HUES48 (cell line): ENCODE results near the gene PRKCE.
"Not testable (repeated sequence)": the region's sequence is repeated elsewhere in the genome, so short reads cannot be mapped to it uniquely, and the experiment has no call there.

ENCODE experiments used
- H3K27ac ChIP-seq: one replicate; pipeline ENCODE4 v1.7.0; 2013; ENCODE audit warnings: low read depth, low read length, inconsistent platforms
- H3K27me3 ChIP-seq: 2 replicates; pipeline ENCODE4 v1.6.1; 2013; ENCODE audit warnings: mild to moderate bottlenecking, low read length; ENCODE audit not compliant: control insufficient read depth, insufficient read depth
- H3K36me3 ChIP-seq: 2 replicates; pipeline ENCODE4 v1.6.1; 2013; ENCODE audit warnings: low read length; ENCODE audit not compliant: control insufficient read depth, insufficient read depth
- H3K4me1 ChIP-seq: 2 replicates; pipeline ENCODE4 v1.6.1; 2013; ENCODE audit warnings: mild to moderate bottlenecking, low read length; ENCODE audit not compliant: control insufficient read depth, insufficient read depth
- H3K4me3 ChIP-seq: 2 replicates; pipeline ENCODE4 v1.5.1; 2013; ENCODE audit warnings: mild to moderate bottlenecking, low read depth, low read length
- H3K9ac ChIP-seq: 2 replicates; pipeline ENCODE4 v1.6.1; 2013; ENCODE audit warnings: mild to moderate bottlenecking, low read depth, low read length, moderate library complexity
- H3K9me3 ChIP-seq: 2 replicates; pipeline ENCODE4 v1.6.1; 2013; ENCODE audit warnings: low read length; ENCODE audit not compliant: control insufficient read depth, insufficient read depth

The PRKCE gene

GRCh38 chr2:45912109-45912508 is 260.6 kb downstream of the PRKCE start:
- H3K9me3 ChIP-seq = no peaks in the 10 kb centered on the region
- H3K4me1 ChIP-seq = no peaks in the 10 kb centered on the region
- no peak overlapping the region for H3K27ac ChIP-seq
- H3K4me3 ChIP-seq = no peak overlapping the region
- no peaks in the 10 kb centered on the region for H3K36me3 ChIP-seq
- no peaks in the 10 kb centered on the region for H3K27me3 ChIP-seq
- no peak overlapping the region for H3K9ac ChIP-seq

- H3K27ac ChIP-seq = no peak overlapping the region
- H3K36me3 ChIP-seq = no peaks in the 10 kb centered on the region
- H3K27me3 ChIP-seq = no peaks in the 10 kb centered on the region
- H3K9me3 ChIP-seq = no peaks in the 10 kb centered on the region
- H3K4me3 ChIP-seq = no peak overlapping the region
- no peak overlapping the region for H3K9ac ChIP-seq
- H3K4me1 ChIP-seq = no peaks in the 10 kb centered on the region
Observed at GRCh38 chr2:45913539-45913938, 262.1 kb downstream of the PRKCE start.

- Histone ChIP-seq H3K4me1 (no peaks in the 10 kb centered on the region), H3K27ac (no peak overlapping the region), H3K4me3 (no peak overlapping the region), H3K27me3 (no peaks in the 10 kb centered on the region), H3K36me3 (no peaks in the 10 kb centered on the region), H3K9ac (no peak overlapping the region), H3K9me3 (no peaks in the 10 kb centered on the region)
Observed at GRCh38 chr2:45915523-45915922, 264.0 kb downstream of the PRKCE start.

GRCh38 chr2:45917561-45918176 is 266.2 kb downstream of the PRKCE start:
- H3K9me3 ChIP-seq = not testable (repeated sequence)

GRCh38 chr2:45918463-45919159 is 267.1 kb downstream of the PRKCE start:
- Histone ChIP-seq H3K9me3 (no peaks in the 10 kb centered on the region), H3K4me1 (no peaks in the 10 kb centered on the region), H3K27ac (no peak overlapping the region), H3K36me3 (no peaks in the 10 kb centered on the region), H3K27me3 (no peaks in the 10 kb centered on the region), H3K9ac (no peak overlapping the region), H3K4me3 (no peak overlapping the region)

More at GRCh38 chr2:45917561-45918176, 266.2 kb downstream of the PRKCE start:
- H3K4me3 ChIP-seq, H3K9ac ChIP-seq, H3K4me1 ChIP-seq, H3K36me3 ChIP-seq, H3K27ac ChIP-seq, H3K27me3 ChIP-seq: not testable (repeated sequence)

GRCh38 chr2:45919160-45919650 is 267.7 kb downstream of the PRKCE start:
- no peaks in the 10 kb centered on the region for H3K9me3 ChIP-seq
- H3K27ac ChIP-seq = no peak overlapping the region
- H3K4me1 ChIP-seq = no peaks in the 10 kb centered on the region
- no peaks in the 10 kb centered on the region for H3K27me3 ChIP-seq
- H3K9ac ChIP-seq = no peak overlapping the region
- H3K4me3 ChIP-seq = no peak overlapping the region
- H3K36me3 ChIP-seq = no peaks in the 10 kb centered on the region

- H3K27ac ChIP-seq = no peak overlapping the region
- no peak overlapping the region for H3K4me3 ChIP-seq
- no peak overlapping the region for H3K9ac ChIP-seq
Observed at GRCh38 chr2:45919711-45920111, 268.2 kb downstream of the PRKCE start.

GRCh38 chr2:45921921-45922320 is 270.4 kb downstream of the PRKCE start:
- no peak overlapping the region for H3K9ac ChIP-seq
- no peaks in the 10 kb centered on the region for H3K27me3 ChIP-seq
- H3K4me1 ChIP-seq = no peaks in the 10 kb centered on the region
- H3K9me3 ChIP-seq = no peaks in the 10 kb centered on the region
- H3K4me3 ChIP-seq = no peak overlapping the region
- H3K36me3 ChIP-seq = no peaks in the 10 kb centered on the region
- H3K27ac ChIP-seq = no peak overlapping the region

More at GRCh38 chr2:45919711-45920111, 268.2 kb downstream of the PRKCE start:
- Histone ChIP-seq H3K4me1 (no peaks in the 10 kb centered on the region), H3K9me3 (no peaks in the 10 kb centered on the region), H3K36me3 (no peaks in the 10 kb centered on the region), H3K27me3 (no peaks in the 10 kb centered on the region)

GRCh38 chr2:45922577-45922988 is 271.1 kb downstream of the PRKCE start:
- Histone ChIP-seq H3K9ac (no peak overlapping the region), H3K9me3 (no peaks in the 10 kb centered on the region), H3K27ac (no peak overlapping the region), H3K4me3 (no peak overlapping the region), H3K4me1 (no peaks in the 10 kb centered on the region), H3K27me3 (no peaks in the 10 kb centered on the region), H3K36me3 (no peaks in the 10 kb centered on the region)

- H3K9ac ChIP-seq = no peak overlapping the region
- no peaks in the 10 kb centered on the region for H3K27me3 ChIP-seq
- no peaks in the 10 kb centered on the region for H3K36me3 ChIP-seq
- no peak overlapping the region for H3K4me3 ChIP-seq
- no peak overlapping the region for H3K27ac ChIP-seq
- H3K9me3 ChIP-seq = no peaks in the 10 kb centered on the region
- no peaks in the 10 kb centered on the region for H3K4me1 ChIP-seq
Observed at GRCh38 chr2:45923701-45924100, 272.2 kb downstream of the PRKCE start.

GRCh38 chr2:45925026-45925425 is 273.6 kb downstream of the PRKCE start:
- Histone ChIP-seq H3K36me3 (no peaks in the 10 kb centered on the region), H3K9ac (no peak overlapping the region), H3K27me3 (no peaks in the 10 kb centered on the region), H3K9me3 (no peaks in the 10 kb centered on the region), H3K4me3 (no peak overlapping the region), H3K27ac (no peak overlapping the region), H3K4me1 (no peaks in the 10 kb centered on the region)
